Stomach smooth muscle (tissue), 2 donors: ENCODE data around the gene PRR13.
"Not testable (repeated sequence)": the region's sequence is repeated elsewhere in the genome, so short reads cannot be mapped to it uniquely, and the experiment has no call there.

Source experiments
- H3K27ac ChIP-seq: one replicate; pipeline ENCODE4 v1.7.0; 2013; ENCODE audit warnings: mild to moderate bottlenecking, low read length, inconsistent platforms
- H3K27me3 ChIP-seq, 2 donors: one replicate each; pipeline ENCODE4 v1.7.0; 2013; ENCODE audit warnings: low read length in 2 of 2; ENCODE audit not compliant: insufficient read depth in 2 of 2, control insufficient read depth in 1 of 2
- H3K36me3 ChIP-seq, 2 donors: one replicate each; pipeline ENCODE4 v1.7.0; 2013; ENCODE audit warnings: low read length in 2 of 2; ENCODE audit not compliant: control insufficient read depth in 2 of 2, insufficient read depth in 2 of 2
- H3K4me1 ChIP-seq: one replicate; pipeline ENCODE4 v1.7.0; 2013; ENCODE audit warnings: low read length; ENCODE audit not compliant: control insufficient read depth, insufficient read depth
- H3K4me3 ChIP-seq, 2 donors: one replicate each; pipeline ENCODE4 v1.7.0; 2013; ENCODE audit warnings: low read length in 2 of 2
- H3K9ac ChIP-seq, 2 donors: one replicate each; pipeline ENCODE4 v1.7.0; 2013; ENCODE audit warnings: low read length in 2 of 2, mild to moderate bottlenecking in 1 of 2
- H3K9me3 ChIP-seq, 2 donors: one replicate each; pipeline ENCODE4 v1.7.0; 2013; ENCODE audit warnings: low read length in 2 of 2; ENCODE audit not compliant: control insufficient read depth in 2 of 2
- donor health status: healthy.
- donor health status: Pancreatic carcinoma.

PRR13 gene

DNA sequence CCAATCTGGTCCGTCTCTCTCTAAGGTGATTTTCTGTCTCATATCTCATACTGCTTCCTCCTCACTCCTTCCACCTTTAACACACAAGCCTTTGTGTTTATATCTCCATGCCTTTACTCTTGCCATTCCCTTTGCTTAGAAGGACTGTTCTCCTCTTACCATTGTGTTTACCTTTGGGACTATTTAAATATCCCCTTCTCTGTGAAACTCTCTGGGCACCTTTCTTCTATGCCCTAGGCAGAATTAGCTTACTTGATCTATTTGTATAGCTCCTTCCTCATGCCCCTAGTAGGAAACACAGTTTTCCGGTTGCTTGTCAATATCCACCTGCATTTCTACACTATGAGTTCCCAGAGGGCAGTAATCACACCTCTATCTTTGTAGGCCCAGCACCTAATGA, 21.8 kb upstream of the PRR13 start:
- Histone ChIP-seq H3K36me3 (no peaks in the 10 kb centered on the region), H3K9ac (no peak overlapping the region), H3K27ac (no peak overlapping the region)

DNA sequence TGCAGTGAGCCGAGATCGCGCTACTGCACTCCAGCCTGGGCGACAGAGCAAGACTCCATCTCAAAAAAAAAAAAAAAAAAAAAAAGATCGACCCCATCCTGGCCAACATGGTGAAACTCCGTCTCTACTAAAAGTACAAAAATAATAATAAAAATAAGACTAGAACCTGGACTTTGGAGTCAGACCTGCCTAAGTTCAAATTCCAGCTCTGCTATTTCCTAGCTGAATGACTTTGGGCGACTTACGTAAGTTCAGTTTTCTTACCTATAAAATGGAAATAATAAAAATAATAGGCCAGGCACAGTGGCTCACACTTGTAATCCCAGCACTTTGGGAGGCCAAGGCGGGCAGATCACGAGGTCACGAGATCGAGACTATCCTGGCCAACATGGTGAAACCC, 19.3 kb upstream of the PRR13 start:
- H3K4me1 ChIP-seq, H3K9me3 ChIP-seq, H3K36me3 ChIP-seq, H3K9ac ChIP-seq, H3K27ac ChIP-seq, H3K27me3 ChIP-seq, H3K4me3 ChIP-seq: not testable (repeated sequence)

More for the DNA sequence above, 21.8 kb upstream of the PRR13 start:
- Histone ChIP-seq H3K4me1 (peaks cover 15% of the 10 kb centered on the region), H3K4me3 (no peak overlapping the region), H3K27me3 (no peaks in the 10 kb centered on the region), H3K9me3 (no peaks in the 10 kb centered on the region)

DNA sequence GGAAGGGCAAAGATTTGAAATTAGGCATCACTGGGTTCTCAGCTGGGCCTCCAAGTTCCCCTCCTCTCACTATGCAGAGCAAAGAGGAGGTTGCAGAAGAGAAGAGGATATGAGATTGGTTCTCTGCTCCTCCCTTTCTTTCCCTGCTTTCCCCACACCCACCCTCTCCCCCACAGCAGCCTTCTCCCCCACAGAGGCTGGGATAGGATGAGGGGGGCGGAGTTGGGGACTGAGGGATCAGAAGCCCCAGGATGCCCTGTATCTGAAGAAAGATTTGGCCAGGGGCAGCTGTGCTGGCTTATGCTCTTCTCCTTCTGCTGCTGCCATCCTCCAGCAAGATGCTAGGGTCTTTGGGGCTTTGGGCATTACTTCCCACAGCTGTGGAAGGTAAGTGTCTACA, 17.9 kb upstream of the PRR13 start, which contains the start of gene AMHR2:
Gene AMHR2 (plus strand): TSS at position 259 of the 400 bp plus-strand sequence. CDS start 80 bp downstream, at position 339.
- H3K36me3 ChIP-seq: no peaks in the 10 kb centered on the region
- H3K9me3 ChIP-seq: no peaks in the 10 kb centered on the region
- no peaks in the 10 kb centered on the region for H3K27me3 ChIP-seq
- no peak within 1 kb of the TSS for H3K27ac ChIP-seq
- peaks cover 5% of the 10 kb centered on the region for H3K4me1 ChIP-seq
- no peak within 1 kb of the TSS for H3K4me3 ChIP-seq
- H3K9ac ChIP-seq: no peak within 1 kb of the TSS

DNA sequence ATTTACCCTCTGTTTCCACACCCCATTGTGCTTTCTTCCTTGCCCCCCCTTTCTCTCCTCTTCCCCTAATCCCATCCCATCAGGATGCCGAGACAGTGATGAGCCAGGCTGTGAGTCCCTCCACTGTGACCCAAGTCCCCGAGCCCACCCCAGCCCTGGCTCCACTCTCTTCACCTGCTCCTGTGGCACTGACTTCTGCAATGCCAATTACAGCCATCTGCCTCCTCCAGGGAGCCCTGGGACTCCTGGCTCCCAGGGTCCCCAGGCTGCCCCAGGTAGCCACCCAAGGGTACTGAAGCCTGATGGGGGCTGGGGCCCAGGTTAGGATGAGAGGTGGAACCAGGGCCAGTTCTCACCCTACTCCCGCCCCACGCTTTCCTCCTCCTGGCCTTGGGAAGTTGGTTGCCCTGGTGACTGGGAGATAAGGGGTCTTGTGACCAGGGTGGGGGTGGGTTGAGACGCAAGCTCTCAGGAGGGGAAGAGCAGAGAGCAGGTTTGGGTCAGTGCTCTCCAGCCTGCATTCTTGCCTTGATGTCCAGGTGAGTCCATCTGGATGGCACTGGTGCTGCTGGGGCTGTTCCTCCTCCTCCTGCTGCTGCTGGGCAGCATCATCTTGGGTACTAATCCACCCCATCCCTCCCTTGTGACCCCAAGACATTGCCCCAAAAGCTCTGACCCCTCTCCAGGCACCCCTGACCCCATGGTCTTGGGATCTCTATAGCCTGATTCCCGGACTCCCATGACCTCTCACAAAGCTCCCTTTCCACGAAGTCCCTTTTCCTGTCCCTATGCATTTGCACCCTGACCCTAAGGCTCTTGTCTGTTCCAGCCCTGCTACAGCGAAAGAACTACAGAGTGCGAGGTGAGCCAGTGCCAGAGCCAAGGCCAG, 16.7 kb upstream of the PRR13 start:
- H3K9ac ChIP-seq: no peak overlapping the region
- no peaks in the 10 kb centered on the region for H3K27me3 ChIP-seq
- H3K4me1 ChIP-seq: peaks cover 5% of the 10 kb centered on the region
- no peak overlapping the region for H3K27ac ChIP-seq
- no peaks in the 10 kb centered on the region for H3K36me3 ChIP-seq
- H3K4me3 ChIP-seq: no peak overlapping the region
- H3K9me3 ChIP-seq: no peaks in the 10 kb centered on the region

DNA sequence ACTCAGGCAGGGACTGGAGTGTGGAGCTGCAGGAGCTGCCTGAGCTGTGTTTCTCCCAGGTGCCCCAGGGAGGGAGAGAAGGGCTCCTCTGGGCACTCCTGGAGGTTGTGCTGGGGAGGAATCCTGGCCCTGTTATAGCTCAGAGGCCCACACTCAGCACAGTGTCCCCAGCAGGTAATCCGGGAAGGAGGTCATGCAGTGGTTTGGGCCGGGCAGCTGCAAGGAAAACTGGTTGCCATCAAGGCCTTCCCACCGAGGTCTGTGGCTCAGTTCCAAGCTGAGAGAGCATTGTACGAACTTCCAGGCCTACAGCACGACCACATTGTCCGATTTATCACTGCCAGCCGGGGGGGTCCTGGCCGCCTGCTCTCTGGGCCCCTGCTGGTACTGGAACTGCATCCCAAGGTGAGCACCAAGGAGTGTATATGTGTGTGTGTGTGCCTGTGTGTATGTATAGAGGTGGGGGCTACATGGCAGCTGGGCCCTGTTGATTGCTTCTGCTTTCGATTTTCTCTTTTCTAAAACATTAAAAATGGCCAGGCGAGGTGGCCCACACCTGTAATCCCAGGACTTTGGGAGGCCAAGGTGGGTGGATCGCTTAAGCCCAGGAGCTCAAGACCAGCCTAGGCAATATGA, 15.9 kb upstream of the PRR13 start:
- H3K36me3 ChIP-seq: no peaks in the 10 kb centered on the region
- H3K4me3 ChIP-seq: no peak overlapping the region
- H3K9ac ChIP-seq: no peak overlapping the region
- no peaks in the 10 kb centered on the region for H3K9me3 ChIP-seq
- H3K27me3 ChIP-seq: no peaks in the 10 kb centered on the region
- peaks cover 5% of the 10 kb centered on the region for H3K4me1 ChIP-seq
- no peak overlapping the region for H3K27ac ChIP-seq

DNA sequence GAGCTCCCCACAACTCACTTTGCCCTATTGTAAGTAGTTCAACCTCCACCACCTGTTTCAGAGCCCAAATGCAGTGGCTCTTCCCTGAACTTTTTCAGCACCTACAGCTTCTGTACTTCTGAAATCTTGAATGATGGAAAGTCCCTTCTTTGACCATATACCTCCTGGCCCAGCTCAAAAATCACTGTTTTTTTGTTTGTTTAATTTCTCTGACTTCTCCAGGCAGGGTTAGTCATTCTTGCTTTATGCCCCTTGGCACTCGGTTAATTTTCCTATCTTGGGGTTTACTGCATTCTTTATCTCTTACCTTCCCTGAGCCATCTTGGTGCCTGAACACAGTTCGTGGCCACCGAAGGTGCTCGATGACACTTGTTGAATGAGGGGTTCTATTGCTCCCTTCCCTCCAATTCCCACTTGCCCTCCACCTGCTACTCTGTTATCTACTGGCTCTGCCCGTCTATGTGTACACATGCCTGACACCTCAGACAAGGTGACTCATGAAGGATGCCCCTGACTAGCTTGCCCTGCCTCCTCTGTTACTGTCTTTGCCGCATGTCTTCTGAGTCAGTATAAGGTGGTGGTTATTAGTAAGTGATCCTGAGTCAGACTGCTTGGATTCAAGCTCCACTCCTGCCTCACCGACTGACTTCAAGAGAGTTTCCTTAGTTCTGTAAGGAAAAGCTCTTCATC, 13.5 kb upstream of the PRR13 start:
- Histone ChIP-seq H3K36me3 (no peaks in the 10 kb centered on the region), H3K4me1 (no peaks in the 10 kb centered on the region), H3K9me3 (no peaks in the 10 kb centered on the region), H3K27ac (no peak overlapping the region), H3K4me3 (no peak overlapping the region), H3K27me3 (no peaks in the 10 kb centered on the region), H3K9ac (no peak overlapping the region)

DNA sequence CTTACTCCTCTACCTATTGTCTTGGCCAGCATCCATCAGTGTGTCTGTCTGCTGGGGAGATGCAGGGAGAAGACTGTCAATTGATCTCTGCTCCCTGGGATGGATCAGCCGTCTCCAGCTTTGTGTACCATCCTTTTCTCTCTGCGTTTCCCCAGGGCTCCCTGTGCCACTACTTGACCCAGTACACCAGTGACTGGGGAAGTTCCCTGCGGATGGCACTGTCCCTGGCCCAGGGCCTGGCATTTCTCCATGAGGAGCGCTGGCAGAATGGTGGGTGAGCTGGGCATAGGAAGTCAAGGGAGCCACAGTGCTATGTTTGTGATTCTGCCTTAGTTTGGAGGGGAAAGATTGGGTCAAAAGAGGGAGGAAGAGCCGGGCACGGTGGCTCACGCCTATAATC, 12.8 kb upstream of the PRR13 start:
- Histone ChIP-seq H3K4me1 (no peaks in the 10 kb centered on the region), H3K4me3 (no peak overlapping the region), H3K9me3 (no peaks in the 10 kb centered on the region), H3K27ac (no peak overlapping the region), H3K9ac (no peak overlapping the region), H3K36me3 (no peaks in the 10 kb centered on the region), H3K27me3 (no peaks in the 10 kb centered on the region)

DNA sequence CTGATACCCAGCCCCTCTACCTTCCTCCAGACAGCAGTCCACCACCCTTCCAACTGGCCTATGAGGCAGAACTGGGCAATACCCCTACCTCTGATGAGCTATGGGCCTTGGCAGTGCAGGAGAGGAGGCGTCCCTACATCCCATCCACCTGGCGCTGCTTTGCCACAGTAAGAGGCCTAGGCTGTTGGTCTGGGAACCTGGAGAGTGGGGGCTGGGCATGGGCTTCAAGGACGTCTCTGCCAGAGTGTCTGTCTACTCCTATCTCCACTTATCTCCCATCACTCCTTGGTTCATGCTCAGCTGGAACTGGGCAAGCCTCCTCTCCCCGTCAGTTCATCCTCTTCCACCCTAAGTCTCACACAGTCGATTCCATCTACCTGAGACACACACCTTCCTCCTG, 11.4 kb upstream of the PRR13 start:
- no peak overlapping the region for H3K9ac ChIP-seq
- H3K4me3 ChIP-seq: no peak overlapping the region
- no peaks in the 10 kb centered on the region for H3K4me1 ChIP-seq
- H3K36me3 ChIP-seq: no peaks in the 10 kb centered on the region
- H3K9me3 ChIP-seq: no peaks in the 10 kb centered on the region
- no peak overlapping the region for H3K27ac ChIP-seq
- H3K27me3 ChIP-seq: no peaks in the 10 kb centered on the region

DNA sequence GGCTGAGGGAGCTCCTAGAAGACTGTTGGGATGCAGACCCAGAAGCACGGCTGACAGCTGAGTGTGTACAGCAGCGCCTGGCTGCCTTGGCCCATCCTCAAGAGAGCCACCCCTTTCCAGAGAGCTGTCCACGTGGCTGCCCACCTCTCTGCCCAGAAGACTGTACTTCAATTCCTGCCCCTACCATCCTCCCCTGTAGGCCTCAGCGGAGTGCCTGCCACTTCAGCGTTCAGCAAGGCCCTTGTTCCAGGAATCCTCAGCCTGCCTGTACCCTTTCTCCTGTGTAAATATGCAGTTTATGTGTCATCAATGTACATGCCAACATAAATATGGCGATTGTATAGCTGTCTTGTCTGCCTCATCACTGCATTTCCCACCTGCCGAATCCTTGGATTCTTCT, 10.3 kb upstream of the PRR13 start:
- Histone ChIP-seq H3K4me3 (no peak overlapping the region), H3K9me3 (no peaks in the 10 kb centered on the region), H3K27me3 (no peaks in the 10 kb centered on the region), H3K27ac (no peak overlapping the region), H3K9ac (no peak overlapping the region), H3K36me3 (no peaks in the 10 kb centered on the region), H3K4me1 (no peaks in the 10 kb centered on the region)

DNA sequence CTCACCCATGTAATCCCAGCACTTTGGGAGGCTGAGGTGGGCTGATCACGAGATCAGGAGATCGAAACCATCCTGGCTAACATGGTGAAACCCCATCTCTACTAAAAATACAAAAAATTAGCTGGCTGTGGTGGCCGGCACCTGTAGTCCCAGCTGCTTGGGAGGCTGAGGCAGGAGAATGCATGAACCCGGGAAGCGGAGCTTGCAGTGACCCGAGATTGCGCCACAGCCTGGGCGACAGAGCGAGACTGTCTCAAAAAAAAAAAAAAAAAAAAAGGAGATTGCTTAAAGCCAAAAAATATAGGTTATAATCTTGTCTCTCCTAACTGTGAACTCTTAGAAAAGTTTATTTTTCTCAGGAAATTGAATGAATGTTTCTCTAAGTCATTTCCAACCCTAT, 6.2 kb upstream of the PRR13 start:
- not testable (repeated sequence) for H3K9ac ChIP-seq, H3K27ac ChIP-seq, H3K27me3 ChIP-seq, H3K4me1 ChIP-seq, H3K4me3 ChIP-seq, H3K9me3 ChIP-seq, H3K36me3 ChIP-seq
